H1 (cell line): ENCODE data around the gene MMP20. TPM values are rescaled to one million over a fixed set of nuclear protein-coding genes. Genes with fewer than 3 reads are reported as not detected.

Experiments
- BCL11A ChIP-seq, 2 experiments: IDR thresholded peaks; one replicate each; pipeline ENCODE4 v1.6.1; 2011; ENCODE audit warnings: low read depth in 2 of 2, low read length in 2 of 2, mild to moderate bottlenecking in 2 of 2
- GTF2F1 ChIP-seq: IDR thresholded peaks from 2 replicates; pipeline ENCODE4 v1.6.1; 2012; ENCODE audit warnings: low read depth, low read length, improper control_type of control experiment, borderline replicate concordance
- MAFK ChIP-seq: IDR thresholded peaks from 2 replicates; pipeline ENCODE4 v1.6.1; 2012; ENCODE audit warnings: low read depth, mild to moderate bottlenecking, improper control_type of control experiment, low read length
- SAP30 ChIP-seq: fragments of 300-600 bp; sonication (generic); IDR thresholded peaks from 2 replicates; pipeline ENCODE4 v1.7.1; 2012; ENCODE audit warnings: low read length, moderate library complexity, mild to moderate bottlenecking, inconsistent platforms; ENCODE audit not compliant: insufficient read depth, insufficient replicate concordance
- SP4 ChIP-seq: IDR thresholded peaks from 2 replicates; pipeline ENCODE4 v1.6.1; 2012; ENCODE audit warnings: low read length, inconsistent platforms
- polyA plus RNA-seq, 7 experiments: library from polyadenylated mRNA; depleted of rRNA in 3 of 7; stranded (reverse) in 5 of 7; unstranded in 2 of 7; fragments of >200 nt in 5 of 7; fragments of 200-250 nt in 2 of 7; gene quantifications; 1 replicate in 5 of 7; 2 replicates in 1 of 7; 4 replicates in 1 of 7; pipeline versions ENCODE4 v1.2.1 to v1.2.3, GENCODE V29; 2011 to 2013; ENCODE audit warnings: missing spikeins in 2 of 7, mixed read lengths in 2 of 7
- total RNA-seq: library from RNA; stranded (reverse); fragmentation: NEBNext Ultra II Directional; extraction: Animal tissue kit (Norgen Biotek cat#: 25700); gene quantifications from 2 replicates; pipeline ENCODE4 v1.2.1, GENCODE V29; 2021
- TF ChIP-seq, protein P1 (sequence below), 3 experiments: IDR thresholded peaks; 1 replicate in 2 of 3; 2 replicates in 1 of 3; pipeline versions ENCODE4 v1.5.1 to v1.6.1; 2011; ENCODE audit warnings: low read length in 3 of 3, mild to moderate bottlenecking in 3 of 3, inconsistent platforms in 2 of 3, low read depth in 1 of 3, moderate library complexity in 1 of 3; ENCODE audit not compliant: insufficient read depth in 1 of 3; ENCODE audit errors: control extremely low read depth in 1 of 3

Gene MMP20
- total and polyA plus RNA-seq, 2 of the 8 experiments (the other 6 are each of a cell fraction or from before 2014, with no cell fraction given): not detected

DNA sequence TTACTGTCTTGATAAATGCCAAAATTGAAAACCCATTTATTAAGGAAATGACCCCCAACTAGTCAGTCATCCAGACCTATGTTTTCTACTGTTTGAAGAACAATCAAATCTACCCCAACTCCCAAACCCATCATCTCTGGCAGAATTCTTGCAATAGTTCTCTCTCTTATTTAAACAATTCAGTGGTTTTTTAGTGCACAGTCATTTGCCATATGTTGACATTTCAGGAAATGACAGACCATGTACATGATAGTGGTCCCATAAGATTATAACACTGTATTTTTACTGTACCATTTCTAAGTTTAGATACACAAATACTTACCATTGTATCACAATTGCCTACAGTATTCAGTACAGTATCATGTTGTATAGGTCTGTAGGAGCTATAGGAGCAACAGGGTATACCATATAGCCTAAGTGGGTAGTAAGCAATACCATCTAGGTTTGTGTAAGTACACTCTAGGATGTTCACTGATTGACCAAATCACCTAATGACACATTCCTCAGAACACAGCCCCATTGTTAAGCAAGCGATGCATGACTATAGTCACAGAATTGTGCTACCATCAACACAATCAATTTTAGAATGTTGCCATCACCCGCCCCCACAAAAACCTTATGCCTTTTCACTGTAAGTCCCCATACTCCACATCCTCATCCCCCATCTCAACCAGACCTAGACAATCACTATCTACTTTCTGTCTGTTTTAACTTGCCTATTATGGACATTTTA is 41.8 kb downstream of the MMP20 start (continued):
- TF ChIP-seq, protein P1, sequence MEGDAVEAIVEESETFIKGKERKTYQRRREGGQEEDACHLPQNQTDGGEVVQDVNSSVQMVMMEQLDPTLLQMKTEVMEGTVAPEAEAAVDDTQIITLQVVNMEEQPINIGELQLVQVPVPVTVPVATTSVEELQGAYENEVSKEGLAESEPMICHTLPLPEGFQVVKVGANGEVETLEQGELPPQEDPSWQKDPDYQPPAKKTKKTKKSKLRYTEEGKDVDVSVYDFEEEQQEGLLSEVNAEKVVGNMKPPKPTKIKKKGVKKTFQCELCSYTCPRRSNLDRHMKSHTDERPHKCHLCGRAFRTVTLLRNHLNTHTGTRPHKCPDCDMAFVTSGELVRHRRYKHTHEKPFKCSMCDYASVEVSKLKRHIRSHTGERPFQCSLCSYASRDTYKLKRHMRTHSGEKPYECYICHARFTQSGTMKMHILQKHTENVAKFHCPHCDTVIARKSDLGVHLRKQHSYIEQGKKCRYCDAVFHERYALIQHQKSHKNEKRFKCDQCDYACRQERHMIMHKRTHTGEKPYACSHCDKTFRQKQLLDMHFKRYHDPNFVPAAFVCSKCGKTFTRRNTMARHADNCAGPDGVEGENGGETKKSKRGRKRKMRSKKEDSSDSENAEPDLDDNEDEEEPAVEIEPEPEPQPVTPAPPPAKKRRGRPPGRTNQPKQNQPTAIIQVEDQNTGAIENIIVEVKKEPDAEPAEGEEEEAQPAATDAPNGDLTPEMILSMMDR (IDR thresholded peaks at IDR 0.05; ENCODE audit: control extremely low read depth in 1 of 3, insufficient read depth in 1 of 3, low read depth in 1 of 3, low read length in 3 of 3): no peak
- TF ChIP-seq SAP30 (no peak), GTF2F1 (no peak), BCL11A (IDR thresholded peaks at IDR 0.05; ENCODE audit: low read depth in 2 of 2, low read length in 2 of 2) (no peak), SP4 (no peak), MAFK (no peak)
